AG09309 (cell line): ENCODE measurements around the gene NDUFA3.
"Not testable (repeated sequence)": the region's sequence is repeated elsewhere in the genome, so short reads cannot be mapped to it uniquely, and the experiment has no call there.

Source experiments
- DNase-seq: peaks from one replicate; pipeline ENCODE4 v3.0.0-alpha.2; 2010; ENCODE audit warnings: low read depth
- H3K4me3 ChIP-seq: 2 replicates; pipeline ENCODE4 v1.5.1; 2011; ENCODE audit warnings: mild to moderate bottlenecking, low read depth, low read length, moderate library complexity; ENCODE audit not compliant: control insufficient read depth
- CTCF ChIP-seq: IDR thresholded peaks from 2 replicates; pipeline ENCODE4 v1.5.1; 2011; ENCODE audit warnings: mild to moderate bottlenecking, low read depth, low read length, inconsistent platforms; ENCODE audit not compliant: insufficient read depth, control insufficient read depth; ENCODE audit errors: missing control alignments

Gene NDUFA3

DNA sequence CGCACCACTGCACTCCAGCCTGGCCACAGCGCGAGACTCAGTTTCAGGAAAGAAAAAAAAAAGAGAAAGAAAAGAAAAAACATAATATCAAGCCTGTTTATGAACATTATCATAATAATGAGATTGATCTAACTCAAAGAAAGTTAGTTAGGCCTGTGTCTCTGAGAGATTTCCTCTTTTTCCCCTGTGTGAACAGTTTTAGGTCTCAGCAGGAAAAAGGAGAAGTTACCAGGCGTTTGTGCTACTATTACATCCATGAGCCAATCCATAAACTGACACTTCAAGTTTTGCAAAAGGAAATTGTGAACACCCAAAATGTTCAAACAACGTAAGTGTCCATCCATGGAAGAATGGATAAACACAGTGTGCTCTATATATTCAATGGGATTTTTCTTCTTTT lies 25.3 kb upstream of the NDUFA3 start:
- TF ChIP-seq CTCF = no peak
- no peak for DNase-seq

GRCh38 chr19:54081032-54081431 lies 21.6 kb upstream of the NDUFA3 start, which contains the start of gene TARM1:
TSS of gene TARM1 (minus strand) at chr19:54081365. CDS start at chr19:54081340, 25 bp downstream.
- no peak within 1 kb of the TSS for H3K4me3 ChIP-seq
- DNase-seq = no peak
- TF ChIP-seq CTCF = no peak

More for the DNA sequence above, 25.3 kb upstream of the NDUFA3 start:
- no peak overlapping the region for H3K4me3 ChIP-seq

- H3K4me3 ChIP-seq = no peak overlapping the region
- no peak for TF ChIP-seq CTCF
- no peak for DNase-seq
These were observed 18.2 kb upstream of the NDUFA3 start for GRCh38 chr19:54084410-54084809.

- no peak overlapping the region for H3K4me3 ChIP-seq
- no peak for DNase-seq
- TF ChIP-seq CTCF = no peak
These were observed 8.1 kb upstream of the NDUFA3 start for GRCh38 chr19:54094426-54095000.

DNA sequence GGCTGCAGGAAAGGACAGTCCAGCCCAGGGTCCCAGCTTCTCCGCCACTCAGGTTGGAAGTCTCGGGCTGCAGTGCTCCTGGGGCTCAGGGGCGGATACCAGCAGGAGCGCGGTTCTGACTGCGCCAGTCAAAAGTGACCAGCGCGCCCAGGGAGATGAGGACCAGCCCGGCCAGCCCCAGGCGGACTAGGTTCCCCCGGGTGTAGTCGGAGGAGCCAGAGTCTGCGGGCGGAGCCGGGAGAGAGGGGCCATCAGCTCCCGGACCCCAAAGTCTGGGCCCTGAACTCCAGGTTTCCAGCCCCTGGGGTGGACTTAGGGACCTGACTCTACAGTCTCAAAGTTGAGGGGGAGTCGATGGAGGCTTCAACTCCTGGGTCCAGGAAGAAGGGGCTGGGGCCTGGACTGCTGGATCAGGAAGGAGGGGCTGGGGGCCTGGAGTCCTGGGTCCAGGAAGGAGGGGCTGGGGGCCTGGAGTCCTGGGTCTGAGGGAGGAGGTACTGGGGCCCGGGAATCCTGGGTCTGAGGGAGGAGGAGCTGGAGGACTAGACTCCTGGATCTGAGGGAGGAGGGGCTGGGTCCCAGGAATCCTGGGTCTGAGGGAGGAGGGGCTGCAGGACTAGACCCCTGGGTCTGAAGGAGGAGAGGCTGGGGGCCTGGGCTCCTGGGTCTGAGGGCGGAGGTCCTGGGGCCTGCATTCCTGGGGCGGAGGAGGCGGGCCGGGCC lies 7.4 kb upstream of the NDUFA3 start:
- no peak for TF ChIP-seq CTCF
- H3K4me3 ChIP-seq = peak overlapping the region; percentile 34
- no peak for DNase-seq

DNA sequence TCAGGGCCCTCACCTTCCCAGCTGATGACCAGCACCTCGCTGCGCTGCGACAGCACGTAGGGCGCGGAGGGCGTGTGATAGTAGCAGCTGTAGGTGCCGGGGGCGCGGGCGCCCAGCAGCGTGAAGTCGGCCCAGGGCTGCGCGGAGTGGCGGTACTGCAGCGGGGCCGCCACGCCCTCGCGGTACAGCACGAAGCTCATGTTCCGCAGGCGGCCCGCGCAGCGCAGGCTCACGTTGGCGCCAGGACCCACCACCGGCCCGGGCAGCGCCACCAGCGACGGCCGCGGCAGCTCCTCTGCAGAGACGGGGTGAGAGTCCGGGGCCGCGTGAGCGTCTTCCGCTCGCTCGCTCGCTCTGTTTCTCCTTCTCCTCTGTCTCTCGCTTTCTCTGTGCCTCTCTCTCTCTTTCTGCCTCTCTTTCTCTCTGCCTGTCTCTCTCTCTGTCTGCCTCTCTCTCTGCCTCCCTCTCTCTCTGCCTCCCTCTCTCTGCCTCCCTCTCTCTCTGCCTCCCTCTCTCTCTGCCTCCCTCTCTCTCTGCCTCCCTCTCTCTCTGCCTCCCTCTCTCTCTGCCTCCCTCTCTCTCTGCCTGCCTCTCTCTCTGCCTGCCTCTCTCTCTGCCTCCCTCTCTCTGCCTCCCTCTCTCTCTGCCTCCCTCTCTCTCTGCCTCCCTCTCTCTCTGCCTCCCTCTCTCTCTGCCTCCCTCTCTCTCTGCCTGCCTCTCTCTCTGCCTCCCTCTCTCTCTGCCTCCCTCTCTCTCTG lies 6.6 kb upstream of the NDUFA3 start:
- not testable (repeated sequence) for DNase-seq

GRCh38 chr19:54096617-54097106 lies 6.0 kb upstream of the NDUFA3 start:
- DNase-seq = peak; percentile 16
- H3K4me3 ChIP-seq = peak overlapping the region; percentile 45
- TF ChIP-seq CTCF = peak; percentile 60

More for the DNA sequence above, 6.6 kb upstream of the NDUFA3 start:
- H3K4me3 ChIP-seq = peak overlapping the region; percentile 34
